ENCODE results near the gene NUPR1. TPM values are rescaled to one million over a fixed set of nuclear protein-coding genes. Genes with fewer than 3 reads are reported as not detected.
"Not testable (repeated sequence)": the region's sequence is repeated elsewhere in the genome, so short reads cannot be mapped to it uniquely, and the experiment has no call there.

The NUPR1 gene
- total and polyA plus RNA-seq, 4 donors: 8.0 to 828 (median 202) TPM

- no peaks in the 10 kb centered on the region for H3K36me3 ChIP-seq (ENCODE audit: control insufficient read depth in 4 of 4, insufficient read depth in 4 of 4, low read length in 4 of 4)
- whole genome bisulfite sequencing, 2 donors: 72 to 85% methylated on average over 14 of the region's 14 CpGs
- no peak for TF ChIP-seq CTCF (IDR thresholded peaks at IDR 0.05; ENCODE audit: control extremely low read depth, extremely low read depth)
These were observed 9.6 kb upstream of the NUPR1 start for GRCh38 chr16:28548306-28548802.

GRCh38 chr16:28546626-28547025, 7.9 kb upstream of the NUPR1 start:
- Histone ChIP-seq H3K4me1 (ENCODE audit: control insufficient read depth in 5 of 5, insufficient read depth in 5 of 5, low read length in 5 of 5) (no peaks in the 10 kb centered on the region), H3K36me3 (ENCODE audit: control insufficient read depth in 4 of 4, insufficient read depth in 4 of 4, low read length in 4 of 4) (no peaks in the 10 kb centered on the region), H3K27ac (ENCODE audit: low read depth in 1 of 2, low read length in 1 of 2) (no peak overlapping the region), H3K27me3 (ENCODE audit: control insufficient read depth in 3 of 3, insufficient read depth in 3 of 3, low read length in 2 of 3) (no peaks in the 10 kb centered on the region), H3K4me3 (no peak overlapping the region), H3K9me3 (ENCODE audit: control insufficient read depth in 4 of 4, insufficient read depth in 3 of 4, low read length in 3 of 4) (no peaks in the 10 kb centered on the region), H3K9ac (ENCODE audit: insufficient read depth in 1 of 2, low read length in 2 of 2) (no peak overlapping the region)
- DNase-seq: no peak
- no peak for TF ChIP-seq CTCF (IDR thresholded peaks at IDR 0.05; ENCODE audit: control extremely low read depth, extremely low read depth)
- WGBS, 2 donors: 84 to 90% methylated on average over 7 of the region's 7 CpGs
- ATAC-seq (ENCODE audit: insufficient read depth, low FRiP score): no peak

More at GRCh38 chr16:28548306-28548802, 9.6 kb upstream of the NUPR1 start:
- H3K9ac ChIP-seq (ENCODE audit: insufficient read depth in 1 of 2, low read length in 2 of 2): no peak overlapping the region
- no peak for DNase-seq
- no peak overlapping the region for H3K27ac ChIP-seq (ENCODE audit: low read depth in 1 of 2, low read length in 1 of 2)
- H3K4me3 ChIP-seq: no peak overlapping the region
- H3K9me3 ChIP-seq (ENCODE audit: control insufficient read depth in 4 of 4, insufficient read depth in 3 of 4, low read length in 3 of 4): no peaks in the 10 kb centered on the region
- no peak for ATAC-seq (ENCODE audit: insufficient read depth, low FRiP score)
- H3K27me3 ChIP-seq (ENCODE audit: control insufficient read depth in 3 of 3, insufficient read depth in 3 of 3, low read length in 2 of 3): no peaks in the 10 kb centered on the region
- no peaks in the 10 kb centered on the region for H3K4me1 ChIP-seq (ENCODE audit: control insufficient read depth in 5 of 5, insufficient read depth in 5 of 5, low read length in 5 of 5)

- not testable (repeated sequence) for ATAC-seq (ENCODE audit: insufficient read depth, low FRiP score); H3K9ac ChIP-seq (ENCODE audit: insufficient read depth in 1 of 2, low read length in 2 of 2); H3K4me1 ChIP-seq (ENCODE audit: control insufficient read depth in 5 of 5, insufficient read depth in 5 of 5, low read length in 5 of 5); DNase-seq; H3K9me3 ChIP-seq (ENCODE audit: control insufficient read depth in 4 of 4, insufficient read depth in 3 of 4, low read length in 3 of 4); H3K27ac ChIP-seq (ENCODE audit: low read depth in 1 of 2, low read length in 1 of 2); H3K36me3 ChIP-seq (ENCODE audit: control insufficient read depth in 4 of 4, insufficient read depth in 4 of 4, low read length in 4 of 4); H3K27me3 ChIP-seq (ENCODE audit: control insufficient read depth in 3 of 3, insufficient read depth in 3 of 3, low read length in 2 of 3); H3K4me3 ChIP-seq
- 73 to 80% methylated on average over 7 of the region's 7 CpGs for WGBS, 2 donors
These were observed 7.2 kb upstream of the NUPR1 start for GRCh38 chr16:28545964-28546363.

- ATAC-seq (ENCODE audit: insufficient read depth, low FRiP score) (no peak), DNase-seq (no peak)
- no peaks in the 10 kb centered on the region for H3K9me3 ChIP-seq (ENCODE audit: control insufficient read depth in 4 of 4, insufficient read depth in 3 of 4, low read length in 3 of 4)
- H3K9ac ChIP-seq (ENCODE audit: insufficient read depth in 1 of 2, low read length in 2 of 2): no peak overlapping the region
- no peak overlapping the region for H3K4me3 ChIP-seq
- H3K27ac ChIP-seq (ENCODE audit: low read depth in 1 of 2, low read length in 1 of 2): no peak overlapping the region
- no peaks in the 10 kb centered on the region for H3K36me3 ChIP-seq (ENCODE audit: control insufficient read depth in 4 of 4, insufficient read depth in 4 of 4, low read length in 4 of 4)
- no peaks in the 10 kb centered on the region for H3K4me1 ChIP-seq (ENCODE audit: control insufficient read depth in 5 of 5, insufficient read depth in 5 of 5, low read length in 5 of 5)
- no peak for TF ChIP-seq CTCF (IDR thresholded peaks at IDR 0.05; ENCODE audit: control extremely low read depth, extremely low read depth)
- H3K27me3 ChIP-seq (ENCODE audit: control insufficient read depth in 3 of 3, insufficient read depth in 3 of 3, low read length in 2 of 3): no peaks in the 10 kb centered on the region
- WGBS, 2 donors: 83 to 85% methylated on average over 3 of the region's 3 CpGs
These were observed 6.2 kb upstream of the NUPR1 start for GRCh38 chr16:28544998-28545397.

Measured in lung (tissue), 12 donors.